Dermis blood vessel endothelial cell (primary cell): ENCODE measurements around the gene AHCYL1. TPM values are rescaled to one million over a fixed set of nuclear protein-coding genes. Genes with fewer than 3 reads are reported as not detected.

ENCODE experiments used
- DNase-seq: peaks from one replicate; pipeline ENCODE4 v3.0.0; 2010
- total RNA-seq: library from RNA; depleted of rRNA; stranded (reverse); fragments of >200 nt; gene quantifications from 2 replicates; pipeline ENCODE4 v1.2.3, GENCODE V29; 2014

AHCYL1 gene
- total RNA-seq, 1 donor from 2014 or later: 47.1 TPM

GRCh38 chr1:109977225-109977624 is 7.3 kb upstream of the AHCYL1 start:
- DNase-seq: no peak

GRCh38 chr1:109977657-109978378 is 6.7 kb upstream of the AHCYL1 start:
- DNase-seq: no peak

GRCh38 chr1:109978761-109979488 is 5.6 kb upstream of the AHCYL1 start:
- DNase-seq: peak; percentile 36

GRCh38 chr1:109979489-109980091 is 5.0 kb upstream of the AHCYL1 start:
- peak; percentile 91 for DNase-seq

- peak; percentile 62 for DNase-seq
Observed at GRCh38 chr1:109980324-109981003, 4.1 kb upstream of the AHCYL1 start.

- DNase-seq: no peak
Observed at GRCh38 chr1:109981004-109981335, 3.6 kb upstream of the AHCYL1 start.

GRCh38 chr1:109983380-109984189 is 980 bp upstream of the AHCYL1 start:
- DNase-seq: no peak

GRCh38 chr1:109984190-109984455 is 442 bp upstream of the AHCYL1 start:
- DNase-seq: no peak

- no peak for DNase-seq
Observed at GRCh38 chr1:109985247-109986053, 885 bp downstream of the AHCYL1 start.

GRCh38 chr1:109986054-109986444 is 1.5 kb downstream of the AHCYL1 start:
- DNase-seq: no peak

GRCh38 chr1:109988349-109988914 is 3.9 kb downstream of the AHCYL1 start:
- no peak for DNase-seq

- no peak for DNase-seq
Observed at GRCh38 chr1:109989506-109990301, 5.1 kb downstream of the AHCYL1 start.

GRCh38 chr1:109990302-109990653 is 5.7 kb downstream of the AHCYL1 start:
- no peak for DNase-seq

- no peak for DNase-seq
Observed at GRCh38 chr1:109991400-109991925, 6.9 kb downstream of the AHCYL1 start.

- no peak for DNase-seq
Observed at GRCh38 chr1:109993885-109994284, 9.3 kb downstream of the AHCYL1 start.

- DNase-seq: no peak
Observed at GRCh38 chr1:109994654-109995053, 10.1 kb downstream of the AHCYL1 start.

- no peak for DNase-seq
Observed at GRCh38 chr1:109995536-109995935, 11.0 kb downstream of the AHCYL1 start.

GRCh38 chr1:109996476-109996875 is 11.9 kb downstream of the AHCYL1 start:
- DNase-seq: no peak

GRCh38 chr1:109997204-109997866 is 12.8 kb downstream of the AHCYL1 start:
- no peak for DNase-seq

- no peak for DNase-seq
Observed at GRCh38 chr1:109997867-109998229, 13.3 kb downstream of the AHCYL1 start.
